Fibroblast of lung (primary cell): ENCODE measurements around the gene OR2W3.

Experiments used
- CTCF ChIP-seq, 2 donors: IDR thresholded peaks in 1 of 2; conservative IDR thresholded peaks in 1 of 2; 1 replicate in 1 of 2; 2 replicates in 1 of 2; pipeline ENCODE4 v1.5.1; 2011 to 2012; ENCODE audit warnings: low read length in 2 of 2, control low read depth in 1 of 2, inconsistent platforms in 1 of 2, low read depth in 1 of 2, mild to moderate bottlenecking in 1 of 2
- EZH2 ChIP-seq: IDR thresholded peaks from 2 replicates; pipeline ENCODE4 v1.5.1; 2012; ENCODE audit warnings: low read length, control low read depth, mild to moderate bottlenecking; ENCODE audit errors: missing control alignments

GRCh38 chr1:247849616-247850015 is 45.8 kb upstream of the OR2W3 start:
- TF ChIP-seq CTCF (conservative IDR thresholded peaks at IDR 0.05 in 1 of 2, IDR thresholded peaks at IDR 0.05 in 1 of 2; ENCODE audit: low read depth in 1 of 2, low read length in 2 of 2) (no peak), EZH2 (no peak)
